Measurements from ENCODE around the gene SH3TC1. TPM values are rescaled to one million over a fixed set of nuclear protein-coding genes. Genes with fewer than 3 reads are reported as not detected.

The SH3TC1 gene
- polyA plus RNA-seq, 3 donors, result 36.9 to 85.7 (median 41.9) TPM

GRCh38 chr4:8168832-8169598, 30.1 kb upstream of the SH3TC1 start:
- intact Hi-C loops (cut with micrococcal nuclease), result no loop called here
- WGBS (ENCODE audit: insufficient coverage), result no CpG with 5 or more reads among the region's 5 CpGs
- H3K9ac ChIP-seq (ENCODE audit: insufficient read depth, low read length, poor library complexity, severe bottlenecking), result no peak overlapping the region
- H3K36me3 Mint-ChIP-seq, result no peaks in the 10 kb centered on the region
- peaks cover 15 to 20% (median 15%) of the 10 kb centered on the region in 3 donors for H3K27me3 Mint-ChIP-seq (ENCODE audit: low read depth in 3 of 3)
- peaks cover 31 to 40% of the 10 kb centered on the region in 2 donors for H3K4me1 ChIP-seq (ENCODE audit: control insufficient read depth in 1 of 2, insufficient read depth in 2 of 2, low read length in 2 of 2)
- H3K79me2 ChIP-seq (ENCODE audit: insufficient read depth, low read length), result no peaks in the 10 kb centered on the region
- no peaks in the 10 kb centered on the region for H3K36me3 ChIP-seq (replicated peaks in 1 of 2; ENCODE audit: control insufficient read depth in 1 of 2, insufficient read depth in 2 of 2, low read length in 2 of 2)
- H3K27ac ChIP-seq (ENCODE audit: low read depth in 1 of 2, low read length in 2 of 2), result peak overlapping the region; percentile 54 to 71
- peaks cover 33% of the 10 kb centered on the region for H3K4me1 Mint-ChIP-seq
- TF ChIP-seq, protein P1, sequence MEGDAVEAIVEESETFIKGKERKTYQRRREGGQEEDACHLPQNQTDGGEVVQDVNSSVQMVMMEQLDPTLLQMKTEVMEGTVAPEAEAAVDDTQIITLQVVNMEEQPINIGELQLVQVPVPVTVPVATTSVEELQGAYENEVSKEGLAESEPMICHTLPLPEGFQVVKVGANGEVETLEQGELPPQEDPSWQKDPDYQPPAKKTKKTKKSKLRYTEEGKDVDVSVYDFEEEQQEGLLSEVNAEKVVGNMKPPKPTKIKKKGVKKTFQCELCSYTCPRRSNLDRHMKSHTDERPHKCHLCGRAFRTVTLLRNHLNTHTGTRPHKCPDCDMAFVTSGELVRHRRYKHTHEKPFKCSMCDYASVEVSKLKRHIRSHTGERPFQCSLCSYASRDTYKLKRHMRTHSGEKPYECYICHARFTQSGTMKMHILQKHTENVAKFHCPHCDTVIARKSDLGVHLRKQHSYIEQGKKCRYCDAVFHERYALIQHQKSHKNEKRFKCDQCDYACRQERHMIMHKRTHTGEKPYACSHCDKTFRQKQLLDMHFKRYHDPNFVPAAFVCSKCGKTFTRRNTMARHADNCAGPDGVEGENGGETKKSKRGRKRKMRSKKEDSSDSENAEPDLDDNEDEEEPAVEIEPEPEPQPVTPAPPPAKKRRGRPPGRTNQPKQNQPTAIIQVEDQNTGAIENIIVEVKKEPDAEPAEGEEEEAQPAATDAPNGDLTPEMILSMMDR (IDR thresholded peaks at IDR 0.05), result no peak
- no peaks in the 10 kb centered on the region for H3K27me3 ChIP-seq (ENCODE audit: control insufficient read depth in 2 of 2, insufficient read depth in 2 of 2, low read length in 2 of 2)
- H3K9me3 Mint-ChIP-seq, result peaks cover 8 to 20% (median 12%) of the 10 kb centered on the region in 7 donors
- H3K4me3 Mint-ChIP-seq, result no peak overlapping the region
- peak overlapping the region in 4 of 7 donors; percentile 93 to 95 (median 94) for H3K27ac Mint-ChIP-seq
- H3K9me3 ChIP-seq (replicated peaks in 1 of 2; ENCODE audit: control insufficient read depth in 1 of 2, insufficient read depth in 1 of 2, low read length in 2 of 2), result peaks cover 6 to 9% of the 10 kb centered on the region in 2 donors
- no peaks in the 10 kb centered on the region for H4K20me1 ChIP-seq (ENCODE audit: insufficient read depth, low read length)
- no peak overlapping the region for H3K4me3 ChIP-seq (replicated peaks in 1 of 3; ENCODE audit: low read depth in 2 of 3, low read length in 3 of 3)
- no peak for DNase-seq
- no peak overlapping the region for H2AFZ ChIP-seq (ENCODE audit: insufficient read depth, low read depth, low read length, poor library complexity, severe bottlenecking)
- H3K4me2 ChIP-seq (replicated peaks; ENCODE audit: extremely low read depth, low read length, poor library complexity, severe bottlenecking), result no peak overlapping the region

DNA sequence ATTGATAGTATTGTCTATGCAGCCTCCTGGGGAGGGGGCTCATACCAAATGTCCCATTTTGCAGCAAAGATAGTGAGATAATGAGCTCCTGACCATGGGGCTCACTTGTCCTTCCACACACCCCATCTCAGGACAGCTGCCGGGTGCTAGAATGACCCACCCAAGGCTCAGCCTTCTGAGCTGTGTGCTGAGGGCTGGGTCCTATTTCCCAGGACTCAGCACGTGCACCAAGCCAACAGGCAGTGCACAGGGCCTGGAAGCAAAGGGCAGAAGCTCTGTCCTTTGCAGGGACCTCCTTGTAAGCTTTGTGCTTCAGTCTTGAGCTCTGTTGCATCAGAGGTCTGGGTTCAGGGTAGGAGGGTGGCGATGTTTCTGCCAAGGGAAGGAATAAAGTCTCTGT, 29.3 kb upstream of the SH3TC1 start:
- no peaks in the 10 kb centered on the region for H3K36me3 ChIP-seq (replicated peaks in 1 of 2; ENCODE audit: control insufficient read depth in 1 of 2, insufficient read depth in 2 of 2, low read length in 2 of 2)
- H3K27me3 ChIP-seq (ENCODE audit: control insufficient read depth in 2 of 2, insufficient read depth in 2 of 2, low read length in 2 of 2), result no peaks in the 10 kb centered on the region
- Mint-ChIP-seq H3K4me3 (no peak overlapping the region), H3K36me3 (no peaks in the 10 kb centered on the region), H3K9me3 (peaks cover 8 to 20% (median 12%) of the 10 kb centered on the region in 7 donors), H3K4me1 (peaks cover 33% of the 10 kb centered on the region), H3K27ac (peak overlapping the region in 1 of 7 donors; percentile 38), H3K27me3 (ENCODE audit: low read depth in 3 of 3) (peaks cover 14 to 15% (median 14%) of the 10 kb centered on the region in 3 donors)
- no peak for DNase-seq
- no peak overlapping the region for H3K27ac ChIP-seq (ENCODE audit: low read depth in 1 of 2, low read length in 2 of 2)
- H3K9ac ChIP-seq (ENCODE audit: insufficient read depth, low read length, poor library complexity, severe bottlenecking), result no peak overlapping the region
- H2AFZ ChIP-seq (ENCODE audit: insufficient read depth, low read depth, low read length, poor library complexity, severe bottlenecking), result no peak overlapping the region
- no peaks in the 10 kb centered on the region for H4K20me1 ChIP-seq (ENCODE audit: insufficient read depth, low read length)
- TF ChIP-seq, protein P1 (IDR thresholded peaks at IDR 0.05), result no peak
- H3K79me2 ChIP-seq (ENCODE audit: insufficient read depth, low read length), result no peaks in the 10 kb centered on the region
- intact Hi-C loops (cut with micrococcal nuclease), result loop anchor here in 1 of 2 donors (5.0 kb wide), 1 partner anchor 53 kb away; no protein-coding TSS in a partner anchor
- peaks cover 6 to 9% of the 10 kb centered on the region in 2 donors for H3K9me3 ChIP-seq (replicated peaks in 1 of 2; ENCODE audit: control insufficient read depth in 1 of 2, insufficient read depth in 1 of 2, low read length in 2 of 2)
- 95% methylated on average over 2 of the region's 3 CpGs for WGBS (ENCODE audit: insufficient coverage)
- H3K4me1 ChIP-seq (ENCODE audit: control insufficient read depth in 1 of 2, insufficient read depth in 2 of 2, low read length in 2 of 2), result peaks cover 31 to 40% of the 10 kb centered on the region in 2 donors
- H3K4me2 ChIP-seq (replicated peaks; ENCODE audit: extremely low read depth, low read length, poor library complexity, severe bottlenecking), result no peak overlapping the region
- H3K4me3 ChIP-seq (replicated peaks in 1 of 3; ENCODE audit: low read depth in 2 of 3, low read length in 3 of 3), result no peak overlapping the region

Measured in CD14-positive monocyte (primary cell).